ENCODE measurements around the gene ZBTB8B. TPM values are rescaled to one million over a fixed set of nuclear protein-coding genes. Genes with fewer than 3 reads are reported as not detected.

ZBTB8B gene
- total RNA-seq, 1 donor from 2014 or later: 14.0 TPM

DNA sequence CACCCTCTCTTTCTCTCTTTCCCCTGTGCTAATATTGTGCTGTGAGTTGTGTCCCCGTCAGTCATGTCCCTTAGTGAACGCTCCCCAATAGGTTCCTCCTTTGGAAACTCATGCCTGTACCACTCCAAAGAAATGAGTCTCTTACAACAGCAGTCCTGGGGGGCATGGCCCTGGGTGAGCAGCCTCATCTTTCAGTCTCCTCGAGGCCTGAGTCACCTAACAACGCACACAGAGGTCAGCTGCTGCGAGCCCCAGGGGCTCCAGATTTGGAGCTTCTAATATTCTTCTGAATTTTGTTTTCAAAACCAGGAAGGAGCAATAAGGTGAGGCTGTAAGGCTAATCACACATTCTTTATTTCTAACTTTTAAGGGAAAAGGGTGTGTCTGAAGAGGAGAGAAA lies 43.9 kb downstream of the ZBTB8B start:
- no peak for DNase-seq

DNA sequence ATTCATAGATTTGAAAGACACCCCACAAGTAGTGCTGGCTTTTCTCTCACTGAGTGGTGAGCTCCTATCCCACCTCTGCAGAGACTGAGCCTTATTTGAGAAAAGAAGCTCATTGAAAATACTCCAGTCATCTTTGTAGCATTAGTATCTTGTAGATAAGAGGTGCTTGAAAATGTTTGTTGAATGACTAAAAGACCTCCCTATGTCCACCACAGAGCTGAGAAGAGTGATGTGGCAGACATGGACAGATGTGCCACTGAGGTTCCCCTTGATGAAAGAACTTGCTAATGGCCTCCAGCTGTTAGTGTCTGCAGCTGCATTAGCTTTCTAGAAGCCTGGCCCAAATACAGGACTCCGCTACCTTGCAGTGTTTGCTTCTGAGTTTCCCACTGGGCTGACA lies 45.1 kb downstream of the ZBTB8B start:
- no peak for DNase-seq

Other genes with a start within 250 kb of the ZBTB8B start
- gene TMEM234, start 242.7 kb upstream of the ZBTB8B start, total RNA-seq: 9.8 TPM
- gene EIF3I, start 242.7 kb upstream of the ZBTB8B start, total RNA-seq: 79.7 TPM
- gene FAM167B, start 217.8 kb upstream of the ZBTB8B start, total RNA-seq: 2.0 TPM
- gene LCK, start 213.8 kb upstream of the ZBTB8B start, total RNA-seq: not detected
- 19.8 TPM for gene HDAC1, start 173.0 kb upstream of the ZBTB8B start, total RNA-seq
- gene MARCKSL1, start 128.8 kb upstream of the ZBTB8B start, total RNA-seq: 356 TPM
- gene FAM229A, start 102.6 kb upstream of the ZBTB8B start, total RNA-seq: 1.6 TPM
- not detected for gene TSSK3, start 102.5 kb upstream of the ZBTB8B start, total RNA-seq
- 60.7 TPM for gene BSDC1, start 70.6 kb upstream of the ZBTB8B start, total RNA-seq
- 38.1 TPM for gene ZBTB8A, start 74.4 kb downstream of the ZBTB8B start, total RNA-seq
- 21.7 TPM for gene ZBTB8OS, start 185.5 kb downstream of the ZBTB8B start, total RNA-seq
- gene RBBP4, start 186.1 kb downstream of the ZBTB8B start, total RNA-seq: 212 TPM
- gene SYNC, start 237.7 kb downstream of the ZBTB8B start, total RNA-seq: 4.1 TPM